Activated naive CD8-positive, alpha-beta T cell treated with anti-CD3 and anti-CD28 coated beads for 36 hours (primary cell): ENCODE measurements around the gene PRDM15. TPM values are rescaled to one million over a fixed set of nuclear protein-coding genes. Genes with fewer than 3 reads are reported as not detected.

Experiments
- DNase-seq: peaks from one replicate; pipeline ENCODE4 v3.0.0; 2021
- H3K27ac Mint-ChIP-seq: one replicate; pipeline ENCODE4 v1.8.0; 2022; ENCODE audit warnings: mild to moderate bottlenecking, moderate library complexity, mixed read lengths
- H3K27me3 Mint-ChIP-seq: one replicate; pipeline ENCODE4 v1.8.0; 2022; ENCODE audit warnings: mild to moderate bottlenecking, mixed read lengths
- H3K36me3 Mint-ChIP-seq: one replicate; pipeline ENCODE4 v1.8.0; 2021; ENCODE audit warnings: mild to moderate bottlenecking, mixed read lengths
- H3K4me1 Mint-ChIP-seq: one replicate; pipeline ENCODE4 v1.8.0; 2021; ENCODE audit warnings: mixed read lengths
- H3K4me3 Mint-ChIP-seq: one replicate; pipeline ENCODE4 v1.8.0; 2022; ENCODE audit warnings: mild to moderate bottlenecking, moderate library complexity, mixed read lengths
- H3K9me3 Mint-ChIP-seq: one replicate; pipeline ENCODE4 v1.8.0; 2022; ENCODE audit warnings: mixed read lengths
- total RNA-seq, 2 experiments: library from RNA; stranded (reverse); gene quantifications; one replicate each; pipeline ENCODE4 v1.2.3, GENCODE V29; 2021

The PRDM15 gene
- total RNA-seq, 2 experiments from 2014 or later: 9.3 to 10.1 TPM

GRCh38 chr21:41778930-41779600 is 100.1 kb downstream of the PRDM15 start:
- no peak for DNase-seq
- H3K9me3 Mint-ChIP-seq: no peaks in the 10 kb centered on the region
- H3K4me3 Mint-ChIP-seq: no peak overlapping the region
- no peak overlapping the region for H3K27ac Mint-ChIP-seq
- H3K36me3 Mint-ChIP-seq: no peaks in the 10 kb centered on the region
- peaks cover 88% of the 10 kb centered on the region for H3K27me3 Mint-ChIP-seq
- H3K4me1 Mint-ChIP-seq: peaks cover 12% of the 10 kb centered on the region

GRCh38 chr21:41777951-41778815 is 101.0 kb downstream of the PRDM15 start:
- Mint-ChIP-seq H3K36me3 (no peaks in the 10 kb centered on the region), H3K27me3 (peaks cover 87% of the 10 kb centered on the region), H3K9me3 (no peaks in the 10 kb centered on the region), H3K4me1 (peaks cover 4% of the 10 kb centered on the region), H3K4me3 (no peak overlapping the region), H3K27ac (no peak overlapping the region)
- peak; percentile 19 for DNase-seq

GRCh38 chr21:41776778-41777177 is 102.4 kb downstream of the PRDM15 start:
- Mint-ChIP-seq H3K4me3 (no peak overlapping the region), H3K27ac (no peak overlapping the region), H3K9me3 (no peaks in the 10 kb centered on the region), H3K4me1 (peaks cover 4% of the 10 kb centered on the region), H3K36me3 (no peaks in the 10 kb centered on the region), H3K27me3 (peaks cover 85% of the 10 kb centered on the region)
- no peak for DNase-seq

- H3K4me3 Mint-ChIP-seq: no peak overlapping the region
- H3K9me3 Mint-ChIP-seq: no peaks in the 10 kb centered on the region
- no peaks in the 10 kb centered on the region for H3K36me3 Mint-ChIP-seq
- no peak for DNase-seq
- no peak overlapping the region for H3K27ac Mint-ChIP-seq
- peaks cover 4% of the 10 kb centered on the region for H3K4me1 Mint-ChIP-seq
- H3K27me3 Mint-ChIP-seq: peaks cover 72% of the 10 kb centered on the region
These were observed 104.0 kb downstream of the PRDM15 start for GRCh38 chr21:41775149-41775472.

GRCh38 chr21:41774467-41775148 is 104.5 kb downstream of the PRDM15 start:
- Mint-ChIP-seq H3K4me3 (no peak overlapping the region), H3K4me1 (peaks cover 4% of the 10 kb centered on the region), H3K9me3 (no peaks in the 10 kb centered on the region), H3K36me3 (no peaks in the 10 kb centered on the region), H3K27me3 (peaks cover 73% of the 10 kb centered on the region), H3K27ac (no peak overlapping the region)
- DNase-seq: no peak

- Mint-ChIP-seq H3K27ac (no peak overlapping the region), H3K4me1 (peaks cover 18% of the 10 kb centered on the region), H3K4me3 (no peak overlapping the region), H3K27me3 (peaks cover 73% of the 10 kb centered on the region), H3K9me3 (peaks cover 3% of the 10 kb centered on the region), H3K36me3 (no peaks in the 10 kb centered on the region)
- DNase-seq: no peak
These were observed 106.6 kb downstream of the PRDM15 start for GRCh38 chr21:41772351-41773080.

GRCh38 chr21:41771625-41771945 is 107.6 kb downstream of the PRDM15 start:
- DNase-seq: no peak
- H3K9me3 Mint-ChIP-seq: peaks cover 3% of the 10 kb centered on the region
- no peak overlapping the region for H3K4me3 Mint-ChIP-seq
- peaks cover 73% of the 10 kb centered on the region for H3K27me3 Mint-ChIP-seq
- peaks cover 23% of the 10 kb centered on the region for H3K4me1 Mint-ChIP-seq
- no peaks in the 10 kb centered on the region for H3K36me3 Mint-ChIP-seq
- H3K27ac Mint-ChIP-seq: no peak overlapping the region

- peaks cover 70% of the 10 kb centered on the region for H3K27me3 Mint-ChIP-seq
- no peak overlapping the region for H3K4me3 Mint-ChIP-seq
- peaks cover 3% of the 10 kb centered on the region for H3K9me3 Mint-ChIP-seq
- H3K27ac Mint-ChIP-seq: no peak overlapping the region
- DNase-seq: no peak
- H3K36me3 Mint-ChIP-seq: no peaks in the 10 kb centered on the region
- peaks cover 23% of the 10 kb centered on the region for H3K4me1 Mint-ChIP-seq
These were observed 108.1 kb downstream of the PRDM15 start for GRCh38 chr21:41770901-41771624.

- no peaks in the 10 kb centered on the region for H3K36me3 Mint-ChIP-seq
- H3K4me3 Mint-ChIP-seq: no peak overlapping the region
- H3K27me3 Mint-ChIP-seq: peaks cover 70% of the 10 kb centered on the region
These were observed 109.2 kb downstream of the PRDM15 start for GRCh38 chr21:41769933-41770332.

GRCh38 chr21:41769521-41769920 is 109.6 kb downstream of the PRDM15 start:
- peaks cover 3% of the 10 kb centered on the region for H3K9me3 Mint-ChIP-seq
- peaks cover 69% of the 10 kb centered on the region for H3K27me3 Mint-ChIP-seq
- no peaks in the 10 kb centered on the region for H3K36me3 Mint-ChIP-seq
- no peak overlapping the region for H3K4me3 Mint-ChIP-seq
- H3K27ac Mint-ChIP-seq: no peak overlapping the region
- no peak for DNase-seq
- H3K4me1 Mint-ChIP-seq: peaks cover 28% of the 10 kb centered on the region

More at GRCh38 chr21:41769933-41770332, 109.2 kb downstream of the PRDM15 start:
- Mint-ChIP-seq H3K4me1 (peaks cover 28% of the 10 kb centered on the region), H3K27ac (no peak overlapping the region), H3K9me3 (peaks cover 3% of the 10 kb centered on the region)
- DNase-seq: no peak

- peaks cover 3% of the 10 kb centered on the region for H3K9me3 Mint-ChIP-seq
- peaks cover 26% of the 10 kb centered on the region for H3K4me1 Mint-ChIP-seq
- H3K4me3 Mint-ChIP-seq: peak overlapping the region; percentile 73
- no peak overlapping the region for H3K27ac Mint-ChIP-seq
- peaks cover 69% of the 10 kb centered on the region for H3K27me3 Mint-ChIP-seq
- no peak for DNase-seq
- H3K36me3 Mint-ChIP-seq: no peaks in the 10 kb centered on the region
These were observed 110.0 kb downstream of the PRDM15 start for GRCh38 chr21:41769111-41769510.

GRCh38 chr21:41768437-41769042 is 110.6 kb downstream of the PRDM15 start:
- Mint-ChIP-seq H3K27ac (no peak overlapping the region), H3K27me3 (peaks cover 68% of the 10 kb centered on the region), H3K4me3 (peak overlapping the region; percentile 73), H3K36me3 (no peaks in the 10 kb centered on the region), H3K4me1 (peaks cover 26% of the 10 kb centered on the region), H3K9me3 (peaks cover 3% of the 10 kb centered on the region)
- peak; percentile 26 for DNase-seq

- Mint-ChIP-seq H3K27me3 (peaks cover 68% of the 10 kb centered on the region), H3K4me1 (peaks cover 30% of the 10 kb centered on the region), H3K4me3 (peak overlapping the region; percentile 73), H3K9me3 (peaks cover 3% of the 10 kb centered on the region), H3K36me3 (no peaks in the 10 kb centered on the region), H3K27ac (no peak overlapping the region)
- DNase-seq: no peak
These were observed 111.3 kb downstream of the PRDM15 start for GRCh38 chr21:41767606-41768436.
